Measurements from ENCODE around the gene GNMT. TPM values are rescaled to one million over a fixed set of nuclear protein-coding genes. Genes with fewer than 3 reads are reported as not detected.

GNMT gene
- polyA plus RNA-seq, 2 of the 4 experiments (the other 2 are of a cell fraction), result 0.12 to 0.23 TPM

DNA sequence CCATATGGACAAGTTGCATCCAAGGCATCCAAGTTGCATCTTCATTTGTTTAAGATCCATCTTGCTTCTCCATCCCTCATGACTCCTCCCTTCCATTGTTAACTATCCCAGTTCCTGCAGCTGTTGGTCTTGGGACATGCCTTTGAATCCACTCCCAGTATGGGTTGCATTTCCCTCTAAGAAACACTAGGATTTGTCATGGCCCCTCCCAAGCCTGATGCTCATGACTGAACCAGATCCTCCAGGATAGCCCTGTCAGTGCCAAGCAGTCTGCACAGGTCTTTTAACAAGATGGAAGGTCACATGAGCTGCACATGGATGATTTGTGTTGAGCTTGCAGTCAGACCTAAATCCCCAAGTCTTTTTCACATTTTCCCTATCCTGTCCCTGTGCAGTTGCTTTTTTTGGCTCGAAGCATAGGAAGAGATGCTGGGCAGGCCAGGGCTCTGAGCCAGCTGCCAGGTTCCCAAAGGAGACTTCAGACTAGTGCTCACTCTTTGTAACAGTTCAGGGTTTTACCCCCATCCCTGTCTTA is 28.0 kb downstream of the GNMT start:
- DNase-seq (ENCODE audit: low read depth in 1 of 2, low spot score in 1 of 2), result no peak

DNA sequence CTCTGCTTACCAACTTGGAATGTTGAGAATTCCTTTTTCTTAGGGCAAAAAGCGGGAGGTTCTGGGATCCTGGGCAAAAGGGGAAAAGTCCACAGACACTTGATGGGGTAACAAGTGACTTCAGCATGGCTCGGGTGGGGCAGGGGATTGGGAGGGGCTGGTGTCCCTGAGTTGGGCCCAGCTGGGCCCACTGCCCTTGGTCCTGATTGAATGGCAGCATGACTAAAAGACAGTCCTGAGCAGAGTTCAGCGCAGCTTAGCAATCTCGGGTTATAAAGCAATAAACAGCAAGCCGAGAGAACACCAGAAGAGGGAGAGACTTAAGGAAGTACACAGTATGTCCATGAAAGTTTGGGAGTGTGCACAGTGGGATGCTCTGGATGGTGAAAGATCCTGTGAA is 29.4 kb downstream of the GNMT start:
- TF ChIP-seq TFCP2L1 (CRISPR knock-in tag; IDR thresholded peaks at IDR 0.05), result no peak
- TF ChIP-seq JUN (IDR thresholded peaks at IDR 0.05), result no peak
- no peak for TF ChIP-seq ZSCAN20 (CRISPR knock-in tag; IDR thresholded peaks at IDR 0.05)
- no peak for TF ChIP-seq HEYL (CRISPR knock-in tag; IDR thresholded peaks at IDR 0.05)
- no peak for TF ChIP-seq CBX2 (IDR thresholded peaks at IDR 0.05; ENCODE audit: borderline replicate concordance, low read depth)
- TF ChIP-seq CHD4 (IDR thresholded peaks at IDR 0.05; ENCODE audit: borderline replicate concordance), result no peak
- TF ChIP-seq, protein P1, sequence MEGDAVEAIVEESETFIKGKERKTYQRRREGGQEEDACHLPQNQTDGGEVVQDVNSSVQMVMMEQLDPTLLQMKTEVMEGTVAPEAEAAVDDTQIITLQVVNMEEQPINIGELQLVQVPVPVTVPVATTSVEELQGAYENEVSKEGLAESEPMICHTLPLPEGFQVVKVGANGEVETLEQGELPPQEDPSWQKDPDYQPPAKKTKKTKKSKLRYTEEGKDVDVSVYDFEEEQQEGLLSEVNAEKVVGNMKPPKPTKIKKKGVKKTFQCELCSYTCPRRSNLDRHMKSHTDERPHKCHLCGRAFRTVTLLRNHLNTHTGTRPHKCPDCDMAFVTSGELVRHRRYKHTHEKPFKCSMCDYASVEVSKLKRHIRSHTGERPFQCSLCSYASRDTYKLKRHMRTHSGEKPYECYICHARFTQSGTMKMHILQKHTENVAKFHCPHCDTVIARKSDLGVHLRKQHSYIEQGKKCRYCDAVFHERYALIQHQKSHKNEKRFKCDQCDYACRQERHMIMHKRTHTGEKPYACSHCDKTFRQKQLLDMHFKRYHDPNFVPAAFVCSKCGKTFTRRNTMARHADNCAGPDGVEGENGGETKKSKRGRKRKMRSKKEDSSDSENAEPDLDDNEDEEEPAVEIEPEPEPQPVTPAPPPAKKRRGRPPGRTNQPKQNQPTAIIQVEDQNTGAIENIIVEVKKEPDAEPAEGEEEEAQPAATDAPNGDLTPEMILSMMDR (IDR thresholded peaks at IDR 0.05), result no peak
- no peak for TF ChIP-seq EP300 (IDR thresholded peaks at IDR 0.05)
- TF ChIP-seq, protein P2, sequence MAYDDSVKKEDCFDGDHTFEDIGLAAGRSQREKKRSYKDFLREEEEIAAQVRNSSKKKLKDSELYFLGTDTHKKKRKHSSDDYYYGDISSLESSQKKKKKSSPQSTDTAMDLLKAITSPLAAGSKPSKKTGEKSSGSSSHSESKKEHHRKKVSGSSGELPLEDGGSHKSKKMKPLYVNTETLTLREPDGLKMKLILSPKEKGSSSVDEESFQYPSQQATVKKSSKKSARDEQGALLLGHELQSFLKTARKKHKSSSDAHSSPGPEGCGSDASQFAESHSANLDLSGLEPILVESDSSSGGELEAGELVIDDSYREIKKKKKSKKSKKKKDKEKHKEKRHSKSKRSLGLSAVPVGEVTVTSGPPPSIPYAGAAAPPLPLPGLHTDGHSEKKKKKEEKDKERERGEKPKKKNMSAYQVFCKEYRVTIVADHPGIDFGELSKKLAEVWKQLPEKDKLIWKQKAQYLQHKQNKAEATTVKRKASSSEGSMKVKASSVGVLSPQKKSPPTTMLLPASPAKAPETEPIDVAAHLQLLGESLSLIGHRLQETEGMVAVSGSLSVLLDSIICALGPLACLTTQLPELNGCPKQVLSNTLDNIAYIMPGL (CRISPR knock-in tag; IDR thresholded peaks at IDR 0.05; ENCODE audit: borderline replicate concordance), result no peak
- TF ChIP-seq HOXB5 (CRISPR knock-in tag; IDR thresholded peaks at IDR 0.05), result no peak
- no peak for TF ChIP-seq KDM5A (IDR thresholded peaks at IDR 0.05)
- no peak overlapping the region for H3K4me3 ChIP-seq
- no peak for FAIRE-seq
- POLR2A ChIA-PET, result no interaction called here
- no peak overlapping the region for H3K4me2 ChIP-seq
- no peaks in the 10 kb centered on the region for H3K9me3 ChIP-seq
- DNase-seq (ENCODE audit: low read depth in 1 of 2, low spot score in 1 of 2), result no peak
- 0 out of 3 replicates have a peak, but pooled peaks cover 8% of the 10 kb centered on the region for H3K4me1 ChIP-seq
- CTCF ChIA-PET, result interaction anchor here (0.6 kb wide), 1 partner anchor 43 kb away, joined by 5 read pairs; no protein-coding TSS in a partner anchor
- H3K27ac ChIP-seq, result no peak overlapping the region
- WGBS (ENCODE audit: missing lambda C conversion rate), result 98% methylated on average over 5 of the region's 5 CpGs
- no peak for ATAC-seq

More for the DNA sequence above, 28.0 kb downstream of the GNMT start:
- CTCF ChIA-PET, result interaction anchor here (0.9 to 1.3 kb wide), 2 partner anchors 15 to 66 kb away, joined by 3 to 5 read pairs; no protein-coding TSS in a partner anchor
- Histone ChIP-seq H3K4me3 (no peak overlapping the region), H3K27ac (no peak overlapping the region), H3K4me2 (no peak overlapping the region), H3K4me1 (0 out of 3 replicates have a peak, but pooled peaks cover 8% of the 10 kb centered on the region), H3K9me3 (no peaks in the 10 kb centered on the region)
- ATAC-seq (no peak), FAIRE-seq (no peak)
- POLR2A ChIA-PET, result no interaction called here
- TF ChIP-seq BHLHE40 (IDR thresholded peaks at IDR 0.05; ENCODE audit: low read depth, low read length) (no peak), MAZ (IDR thresholded peaks at IDR 0.05; ENCODE audit: borderline replicate concordance, low read depth, low read length) (no peak), MYC (IDR thresholded peaks at IDR 0.05; ENCODE audit: borderline replicate concordance, low read length) (no peak), RCOR1 (IDR thresholded peaks at IDR 0.05; ENCODE audit: low read depth, low read length) (no peak), RFX5 (IDR thresholded peaks at IDR 0.05) (no peak), NPAS2 (CRISPR knock-in tag; IDR thresholded peaks at IDR 0.05; ENCODE audit: borderline replicate concordance) (no peak), HOXA7 (CRISPR knock-in tag; IDR thresholded peaks at IDR 0.05) (no peak), PHF8 (IDR thresholded peaks at IDR 0.05; ENCODE audit: borderline replicate concordance, low read depth) (no peak), CBX2 (IDR thresholded peaks at IDR 0.05; ENCODE audit: borderline replicate concordance, low read depth) (no peak), HDAC2 (IDR thresholded peaks at IDR 0.05) (no peak), ZSCAN20 (CRISPR knock-in tag; IDR thresholded peaks at IDR 0.05) (no peak), ZFP36 (IDR thresholded peaks at IDR 0.05; ENCODE audit: borderline replicate concordance, partially characterized antibody) (no peak), CBX8 (IDR thresholded peaks at IDR 0.05) (no peak), HOXB13 (CRISPR knock-in tag; IDR thresholded peaks at IDR 0.05; ENCODE audit: low read depth) (no peak), EP300 (IDR thresholded peaks at IDR 0.05) (no peak), ESRRA (IDR thresholded peaks at IDR 0.05; ENCODE audit: borderline replicate concordance, low read length) (no peak), NR3C1 (IDR thresholded peaks at IDR 0.05) (no peak)
- TF ChIP-seq, protein P3, sequence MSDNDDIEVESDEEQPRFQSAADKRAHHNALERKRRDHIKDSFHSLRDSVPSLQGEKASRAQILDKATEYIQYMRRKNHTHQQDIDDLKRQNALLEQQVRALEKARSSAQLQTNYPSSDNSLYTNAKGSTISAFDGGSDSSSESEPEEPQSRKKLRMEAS (IDR thresholded peaks at IDR 0.05), result no peak
- TF ChIP-seq, protein P4, sequence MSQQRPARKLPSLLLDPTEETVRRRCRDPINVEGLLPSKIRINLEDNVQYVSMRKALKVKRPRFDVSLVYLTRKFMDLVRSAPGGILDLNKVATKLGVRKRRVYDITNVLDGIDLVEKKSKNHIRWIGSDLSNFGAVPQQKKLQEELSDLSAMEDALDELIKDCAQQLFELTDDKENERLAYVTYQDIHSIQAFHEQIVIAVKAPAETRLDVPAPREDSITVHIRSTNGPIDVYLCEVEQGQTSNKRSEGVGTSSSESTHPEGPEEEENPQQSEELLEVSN (IDR thresholded peaks at IDR 0.05; ENCODE audit: borderline replicate concordance, low read depth), result no peak
- TF ChIP-seq, protein P5, sequence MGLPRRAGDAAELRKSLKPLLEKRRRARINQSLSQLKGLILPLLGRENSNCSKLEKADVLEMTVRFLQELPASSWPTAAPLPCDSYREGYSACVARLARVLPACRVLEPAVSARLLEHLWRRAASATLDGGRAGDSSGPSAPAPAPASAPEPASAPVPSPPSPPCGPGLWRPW (IDR thresholded peaks at IDR 0.05), result no peak
- 100% methylated on average over 1 of the region's 1 CpG for WGBS (ENCODE audit: missing lambda C conversion rate)

Measured in A549 (cell line).